Measurements from ENCODE around the gene MDGA2.

MDGA2 gene

GRCh38 chr14:46818147-46818546 lies 857.3 kb downstream of the MDGA2 start:
- Histone ChIP-seq H3K4me1 (ENCODE audit: control insufficient read depth, insufficient read depth, low read length) (no peaks in the 10 kb centered on the region), H3K27me3 (ENCODE audit: control insufficient read depth, insufficient read depth, low read length) (no peaks in the 10 kb centered on the region), H3K36me3 (ENCODE audit: control insufficient read depth, insufficient read depth, low read length) (no peaks in the 10 kb centered on the region), H3K9me3 (ENCODE audit: control insufficient read depth, low read length) (no peaks in the 10 kb centered on the region), H3K4me3 (ENCODE audit: low read length) (no peak overlapping the region), H3K9ac (ENCODE audit: low read length) (no peak overlapping the region)

GRCh38 chr14:46793144-46793543 lies 882.3 kb downstream of the MDGA2 start:
- Histone ChIP-seq H3K9ac (ENCODE audit: low read length) (no peak overlapping the region), H3K4me1 (ENCODE audit: control insufficient read depth, insufficient read depth, low read length) (no peaks in the 10 kb centered on the region), H3K4me3 (ENCODE audit: low read length) (no peak overlapping the region), H3K36me3 (ENCODE audit: control insufficient read depth, insufficient read depth, low read length) (no peaks in the 10 kb centered on the region), H3K27me3 (ENCODE audit: control insufficient read depth, insufficient read depth, low read length) (no peaks in the 10 kb centered on the region), H3K9me3 (ENCODE audit: control insufficient read depth, low read length) (no peaks in the 10 kb centered on the region)

Data from mucosa of stomach (tissue), 1 donor.